HepG2 (cell line): Measurements from ENCODE around the gene CDH23. TPM values are rescaled to one million over a fixed set of nuclear protein-coding genes. Genes with fewer than 3 reads are reported as not detected.
A peak's percentile ranks its signal among the peaks of the same experiment; 100 is the strongest.

ENCODE experiments used
- ATAC-seq: fragments of 200-7000 bp; cut with Tn5 transposase; 3 replicates; pipeline ENCODE4 v1.9.1; 2020; ENCODE audit warnings: mild to moderate bottlenecking, moderate library complexity
- BruUV-seq: library from RNA; stranded (reverse); fragments of 400-500 nt; replicated peaks from 2 replicates; lab custom pipeline; 2021; lab: Mats Ljungman, UMichigan
- CTCF ChIA-PET: fragments of 300-600 bp; formaldehyde crosslinking; extraction: SDS; loops from one replicate; lab custom pipeline; 2021; ENCODE audit warnings: low total read pairs, inconsistent platforms, low intra/inter-chr PET ratio; lab: Yijun Ruan, JAX
- POLR2A ChIA-PET: fragments of 350-600 bp; sonication (Branson Sonifier 250); formaldehyde crosslinking; loops from one replicate; lab custom pipeline; 2020; ENCODE audit warnings: antibody characterized with exemption, inconsistent platforms; lab: Yijun Ruan, JAX
- DNase-seq: peaks from one replicate; pipeline ENCODE4 v3.0.0-alpha.2; 2015; ENCODE audit warnings: low spot score
- FAIRE-seq: peaks from 3 replicates; lab custom pipeline; 2011; peaks lifted over from hg19 to GRCh38; lab: Jason Lieb, UNC
- H2AFZ ChIP-seq: one replicate; pipeline ENCODE4 v1.6.1; 2011; ENCODE audit warnings: low read length, inconsistent platforms
- H3K27ac ChIP-seq: fragments of 300-600 bp; 3 replicates; pipeline ENCODE4 v1.8.0; 2011; ENCODE audit warnings: mixed run types, mild to moderate bottlenecking, mixed read lengths, low read length, inconsistent platforms; ENCODE audit not compliant: insufficient read depth; ENCODE audit errors: extremely low read length
- H3K27me3 ChIP-seq, 2 experiments: fragments of 200-600 bp in 1 of 2; 2 replicates in 1 of 2; 3 replicates in 1 of 2; pipeline versions ENCODE4 v1.6.0 to v1.8.0; 2011; ENCODE audit warnings: low read length in 2 of 2, mild to moderate bottlenecking in 2 of 2, moderate library complexity in 2 of 2, inconsistent platforms in 1 of 2; ENCODE audit not compliant: insufficient read depth in 2 of 2, control insufficient read depth in 1 of 2
- H3K36me3 ChIP-seq, 2 experiments: fragments of 200-600 bp in 1 of 2; replicated peaks in 1 of 2; 2 replicates in 1 of 2; 3 replicates in 1 of 2; pipeline versions ENCODE4 v1.5.1 to v1.8.0; 2011; ENCODE audit warnings: low read length in 2 of 2, inconsistent platforms in 1 of 2; ENCODE audit not compliant: insufficient read depth in 2 of 2, control insufficient read depth in 1 of 2
- H3K4me1 ChIP-seq: 2 replicates; pipeline ENCODE4 v1.5.1; 2012; ENCODE audit warnings: low read length, inconsistent platforms; ENCODE audit not compliant: insufficient read depth
- H3K4me2 ChIP-seq: 2 replicates; pipeline ENCODE4 v1.6.0; 2011; ENCODE audit warnings: low read depth, low read length, inconsistent platforms
- H3K4me3 ChIP-seq, 3 experiments: fragments of 200-600 bp in 1 of 3; sonication (generic), shearing (Covaris generic) in 1 of 3; replicated peaks in 1 of 3; 2 replicates each; pipeline ENCODE4 v1.5.1; 2011 to 2016; ENCODE audit warnings: low read length in 3 of 3, inconsistent platforms in 2 of 3, low read depth in 2 of 3, mild to moderate bottlenecking in 2 of 3, control low read depth in 1 of 3, mixed read lengths in 1 of 3; ENCODE audit not compliant: insufficient read depth in 1 of 3
- H3K79me2 ChIP-seq: one replicate; pipeline ENCODE4 v1.6.1; 2011; ENCODE audit warnings: low read length, inconsistent platforms; ENCODE audit not compliant: insufficient read depth
- H3K9ac ChIP-seq: 2 replicates; pipeline ENCODE4 v1.6.0; 2011; ENCODE audit warnings: mild to moderate bottlenecking, low read depth, low read length, inconsistent platforms; ENCODE audit not compliant: insufficient read depth
- H3K9me3 ChIP-seq: 2 replicates; pipeline ENCODE4 v1.5.1; 2012; ENCODE audit warnings: mild to moderate bottlenecking, low read length
- H4K20me1 ChIP-seq: 2 replicates; pipeline ENCODE4 v1.6.0; 2011; ENCODE audit warnings: inconsistent platforms, mild to moderate bottlenecking, low read length, moderate library complexity; ENCODE audit not compliant: insufficient read depth
- CENPT ChIP-seq: sonication (generic); formaldehyde crosslinking; IDR thresholded peaks from 2 replicates; pipeline ENCODE4 v1.8.0; 2022; ENCODE audit warnings: low read depth, mild to moderate bottlenecking, moderate library complexity, missing genetic modification reagents
- FOXK2 ChIP-seq: fragments of 450-650 bp; IDR thresholded peaks from 2 replicates; pipeline ENCODE4 v1.6.1; 2016
- HOXA3 ChIP-seq: sonication (generic); formaldehyde crosslinking; IDR thresholded peaks from 2 replicates; pipeline ENCODE4 v1.5.0; 2020; ENCODE audit warnings: missing genetic modification reagents
- KAT7 ChIP-seq: IDR thresholded peaks from 2 replicates; pipeline ENCODE4 v1.6.1; 2018; ENCODE audit warnings: borderline replicate concordance, missing compliant biosample characterization
- KLF11 ChIP-seq: IDR thresholded peaks from 2 replicates; pipeline ENCODE4 v1.6.1; 2016; ENCODE audit warnings: missing compliant biosample characterization
- MYC ChIP-seq: sonication (generic); formaldehyde crosslinking; IDR thresholded peaks from 2 replicates; pipeline ENCODE4 v1.9.0; 2021; ENCODE audit warnings: missing genetic modification reagents, borderline replicate concordance
- PBX3 ChIP-seq: sonication (generic); formaldehyde crosslinking; IDR thresholded peaks from 2 replicates; pipeline ENCODE4 v1.8.1; 2023; ENCODE audit warnings: missing genetic modification reagents, inconsistent platforms, borderline replicate concordance
- RFX1 ChIP-seq: fragments of 450-650 bp; IDR thresholded peaks from 2 replicates; pipeline ENCODE4 v1.6.1; 2017
- TBX3 ChIP-seq: fragments of 450-650 bp; IDR thresholded peaks from 2 replicates; pipeline ENCODE4 v1.6.1; 2017; ENCODE audit warnings: antibody characterized with exemption, mild to moderate bottlenecking, inconsistent platforms, borderline replicate concordance
- THAP9 ChIP-seq: sonication (generic); formaldehyde crosslinking; IDR thresholded peaks from 2 replicates; pipeline ENCODE4; 2020; ENCODE audit warnings: missing genetic modification reagents, mild to moderate bottlenecking, borderline replicate concordance
- ZNF264 ChIP-seq: sonication (generic); formaldehyde crosslinking; IDR thresholded peaks from 2 replicates; pipeline ENCODE4 v1.4.0; 2020; ENCODE audit warnings: missing genetic modification reagents
- ZNF552 ChIP-seq: sonication (generic); formaldehyde crosslinking; IDR thresholded peaks from 2 replicates; pipeline ENCODE4 v1.9.0; 2022; ENCODE audit warnings: missing genetic modification reagents, mild to moderate bottlenecking, borderline replicate concordance
- ZNF572 ChIP-seq: sonication (generic); formaldehyde crosslinking; IDR thresholded peaks from 2 replicates; pipeline ENCODE4 v1.5.1; 2020; ENCODE audit warnings: mild to moderate bottlenecking, missing genetic modification reagents
- WGBS: methylation state at CpG from one replicate; pipeline ENCODE4 v1.1.6; 2017; ENCODE audit warnings: low lambda C conversion rate; 5-methylcytosine and 5-hydroxymethylcytosine counted together
- in situ Hi-C: cut with HindIII; loops from 2 replicates; pipeline ENCODE4 v1.10.0; 2017; ENCODE audit warnings: low pct_unique_long_range_greater_than_20kb; ENCODE audit not compliant: extremely low pct_ligation_motif_present
- intact Hi-C: fragments of 100-400 bp; cut with micrococcal nuclease; formaldehyde crosslinking; loops from one replicate; pipeline ENCODE4 v1.10.0; 2022; ENCODE audit not compliant: unreplicated experiment
- polyA plus RNA-seq, 8 experiments: library from polyadenylated mRNA; depleted of rRNA in 3 of 8; stranded (reverse) in 7 of 8; unstranded in 1 of 8; fragments of >200 nt; fragmentation: Illumina TruSeq in 4 of 8; extraction: Trizol in 4 of 8; gene quantifications; 2 replicates each; pipeline versions ENCODE4 v1.2.1 to v1.2.3, GENCODE V29; 2011 to 2016; ENCODE audit warnings: low read depth in 4 of 8, missing spikeins in 1 of 8, mixed read lengths in 1 of 8; ENCODE audit not compliant: insufficient read depth in 1 of 8
- total RNA-seq, 5 experiments: library from RNA; depleted of rRNA; stranded (reverse); fragments of >200 nt; fragmentation: Illumina TruSeq; extraction: Trizol; gene quantifications; 2 replicates each; pipeline ENCODE4 v1.2.3, GENCODE V29; 2016; ENCODE audit warnings: low read depth in 1 of 5

The CDH23 gene
- total and polyA plus RNA-seq, 2 of the 13 experiments (the other 11 are each of a cell fraction or from before 2014, with no cell fraction given): 0.13 TPM; not detected in 1

DNA sequence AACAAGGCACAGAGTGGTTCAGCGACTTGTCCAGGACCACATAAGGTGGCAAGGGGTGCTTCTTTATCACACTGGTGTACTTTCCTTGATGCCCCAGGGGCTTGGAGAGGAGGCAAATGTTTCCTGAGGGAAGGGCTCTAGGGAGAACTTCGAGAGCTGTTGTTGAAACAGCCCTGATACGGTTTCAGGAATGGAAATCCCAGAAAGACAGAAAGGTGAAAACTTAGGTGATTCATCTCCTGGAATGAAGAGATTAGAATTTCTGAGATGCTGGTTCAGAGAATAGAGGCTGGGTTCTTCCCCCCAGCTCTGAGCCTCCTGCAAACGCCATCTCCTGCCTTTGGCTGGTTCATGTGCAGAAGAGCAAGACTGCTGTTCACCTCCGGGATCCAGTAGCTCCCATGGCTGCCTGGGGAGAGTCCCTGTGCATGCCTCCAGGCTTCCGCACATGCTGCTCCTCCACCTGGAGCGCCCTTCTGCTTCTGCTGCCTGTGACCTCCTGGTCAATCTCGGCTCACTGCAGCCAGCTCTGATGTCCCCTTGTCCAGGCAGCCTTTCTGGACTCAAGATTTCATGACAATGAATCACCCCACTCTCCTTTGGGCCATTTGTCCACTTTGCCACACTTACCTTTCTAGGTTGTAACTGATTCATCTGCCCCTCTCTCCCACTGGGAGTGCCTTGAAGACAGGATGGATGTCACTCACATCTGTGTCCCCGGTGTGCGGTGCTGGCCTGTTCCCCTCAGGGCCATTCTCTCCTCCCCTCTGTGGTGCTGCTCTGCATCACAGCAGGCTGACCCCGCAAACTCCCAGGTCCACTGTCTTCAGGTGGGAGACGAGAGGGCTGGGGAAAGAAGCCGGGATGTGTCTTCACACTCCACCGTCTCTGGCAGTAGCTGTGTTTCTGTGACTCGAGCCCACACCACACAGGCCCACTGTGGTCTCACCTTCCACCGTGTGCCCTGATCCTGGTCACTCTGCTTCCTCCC lies 3.6 kb upstream of the CDH23 start:
- Histone ChIP-seq H2AFZ (no peak overlapping the region), H3K4me1 (peaks cover 19% of the 10 kb centered on the region), H3K27ac (no peak overlapping the region), H3K9me3 (no peaks in the 10 kb centered on the region), H4K20me1 (no peaks in the 10 kb centered on the region), H3K4me2 (no peak overlapping the region), H3K27me3 (peaks cover 3 to 35% of the 10 kb centered on the region in 2 experiments), H3K4me3 (no peak overlapping the region), H3K9ac (no peak overlapping the region), H3K36me3 (no peaks in the 10 kb centered on the region), H3K79me2 (no peaks in the 10 kb centered on the region)
- POLR2A ChIA-PET: no interaction called here
- FAIRE-seq (no peak), DNase-seq (no peak), ATAC-seq (peak; percentile 36)
- CTCF ChIA-PET: no interaction called here
- intact Hi-C loops: no loop called here
- WGBS: 42% methylated on average over 12 of the region's 16 CpGs
- no TSS peak for BruUV-seq
- in situ Hi-C loops: no loop called here
- TF ChIP-seq ZNF552 (CRISPR knock-in tag) (no peak), RFX1 (no peak), ZNF264 (CRISPR knock-in tag) (no peak), KAT7 (CRISPR knock-in tag) (no peak), CENPT (CRISPR knock-in tag) (no peak), MYC (CRISPR knock-in tag) (no peak)

DNA sequence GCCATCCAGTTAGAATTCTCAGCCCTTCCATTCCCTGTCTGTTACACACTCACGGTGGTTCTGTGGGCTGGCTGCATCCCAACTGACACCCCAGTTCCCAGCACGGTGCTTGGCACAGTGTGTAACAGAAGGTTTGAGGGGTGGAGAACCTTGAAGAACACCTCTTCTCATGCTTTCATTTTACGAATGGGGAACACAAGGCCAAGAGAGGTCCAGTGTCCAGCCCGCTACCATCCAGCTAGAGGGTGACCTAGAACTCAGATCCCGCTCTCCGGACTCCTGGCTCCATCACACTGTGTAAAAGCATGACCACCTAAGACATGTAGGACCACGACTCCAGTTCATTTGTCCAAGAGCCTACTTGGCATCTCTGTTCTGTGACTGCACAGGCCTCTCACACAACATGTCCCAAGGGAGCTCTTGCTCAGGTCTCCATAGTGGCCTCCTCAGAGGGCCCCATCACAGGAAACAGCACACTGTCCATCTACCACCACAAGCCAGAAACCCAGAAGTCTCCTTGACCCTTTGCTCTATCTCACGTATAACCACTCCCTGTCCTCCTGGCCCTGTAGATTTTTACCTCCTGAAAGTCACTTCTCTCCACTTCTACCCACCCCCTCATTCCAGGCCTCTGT lies 2.8 kb upstream of the CDH23 start:
- Histone ChIP-seq H3K36me3 (no peaks in the 10 kb centered on the region), H3K79me2 (no peaks in the 10 kb centered on the region), H3K4me1 (peaks cover 19% of the 10 kb centered on the region), H3K4me2 (no peak overlapping the region), H3K27ac (no peak overlapping the region), H2AFZ (no peak overlapping the region), H4K20me1 (no peaks in the 10 kb centered on the region), H3K9ac (no peak overlapping the region), H3K4me3 (no peak overlapping the region), H3K27me3 (peaks cover 5 to 43% of the 10 kb centered on the region in 2 experiments), H3K9me3 (no peaks in the 10 kb centered on the region)
- FAIRE-seq (no peak), DNase-seq (no peak), ATAC-seq (no peak)
- CTCF ChIA-PET: no interaction called here
- in situ Hi-C loops: no loop called here
- no TSS peak for BruUV-seq
- intact Hi-C loops: no loop called here
- POLR2A ChIA-PET: no interaction called here
- 65% methylated on average over 7 of the region's 8 CpGs for WGBS
- TF ChIP-seq KLF11 (CRISPR knock-in tag) (no peak), CENPT (CRISPR knock-in tag) (no peak), PBX3 (CRISPR knock-in tag) (no peak), TBX3 (no peak), FOXK2 (no peak), THAP9 (no peak), ZNF572 (CRISPR knock-in tag) (no peak), HOXA3 (no peak)
